ENCODE data around the gene TIGD2.

The TIGD2 gene

DNA sequence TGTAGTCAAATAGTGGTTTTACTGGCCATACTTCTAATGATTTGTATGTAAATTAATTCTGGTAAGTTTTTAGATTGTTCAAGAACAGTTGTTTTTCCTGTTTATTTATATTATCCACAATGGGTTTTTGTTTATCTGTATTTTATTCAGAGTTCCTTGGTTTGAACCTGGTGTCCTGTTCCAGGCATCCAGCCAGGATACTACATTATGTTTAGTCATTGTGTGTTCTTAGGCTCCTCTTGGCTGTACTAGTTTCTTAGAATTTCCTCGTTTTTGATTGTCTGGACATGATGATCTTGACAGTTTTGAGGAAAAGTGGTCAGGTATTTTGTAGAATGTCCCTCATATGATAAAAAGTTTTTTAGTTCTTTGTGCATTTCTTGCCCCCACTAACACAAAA lies 7.8 kb downstream of the TIGD2 start:
- H3K4me1 ChIP-seq, result no peaks in the 10 kb centered on the region
- intact Hi-C loops (cut with DNase I; ENCODE audit: low total_unique reads), result no loop called here

GRCh38 chr4:89119836-89120235 lies 8.5 kb downstream of the TIGD2 start:
- intact Hi-C loops (cut with DNase I; ENCODE audit: low total_unique reads), result no loop called here
- H3K27ac ChIP-seq, result no peak overlapping the region
- H3K4me3 ChIP-seq, result no peak overlapping the region
- H3K9me3 ChIP-seq, result no peaks in the 10 kb centered on the region
- no peak for DNase-seq
- H3K4me1 ChIP-seq, result no peaks in the 10 kb centered on the region
- no peaks in the 10 kb centered on the region for H3K27me3 ChIP-seq
- H3K36me3 ChIP-seq, result no peaks in the 10 kb centered on the region
- TF ChIP-seq CTCF (IDR thresholded peaks at IDR 0.05), result no peak

More for the DNA sequence above, 7.8 kb downstream of the TIGD2 start:
- Histone ChIP-seq H3K27me3 (no peaks in the 10 kb centered on the region), H3K36me3 (no peaks in the 10 kb centered on the region), H3K4me3 (no peak overlapping the region), H3K9me3 (no peaks in the 10 kb centered on the region), H3K27ac (no peak overlapping the region)
- TF ChIP-seq CTCF (IDR thresholded peaks at IDR 0.05), result no peak
- DNase-seq, result no peak

- Histone ChIP-seq H3K27me3 (no peaks in the 10 kb centered on the region), H3K4me1 (no peaks in the 10 kb centered on the region), H3K4me3 (no peak overlapping the region), H3K9me3 (no peaks in the 10 kb centered on the region), H3K27ac (no peak overlapping the region), H3K36me3 (no peaks in the 10 kb centered on the region)
- intact Hi-C loops (cut with DNase I; ENCODE audit: low total_unique reads), result no loop called here
- no peak for TF ChIP-seq CTCF (IDR thresholded peaks at IDR 0.05)
- DNase-seq, result no peak
These were observed 10.2 kb downstream of the TIGD2 start for GRCh38 chr4:89121387-89122068.

DNA sequence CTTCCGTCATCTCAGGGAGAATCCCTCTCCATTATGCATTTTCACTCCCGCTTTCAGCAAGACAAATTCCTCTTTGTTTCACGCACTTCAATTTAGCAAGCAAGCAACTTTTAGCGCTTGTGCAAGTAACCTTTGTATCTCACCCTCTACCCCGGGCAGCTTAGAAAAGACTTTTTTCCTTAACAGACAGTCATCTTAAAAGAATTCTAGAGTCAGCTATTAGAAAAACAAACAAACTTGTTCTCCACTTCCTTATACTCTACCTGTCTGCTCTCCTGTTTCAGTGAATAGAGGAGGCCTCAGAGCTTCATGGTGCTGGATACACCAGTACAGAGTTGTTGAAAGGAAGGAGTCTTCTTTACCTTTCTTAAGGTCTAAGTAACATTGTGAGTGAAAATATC lies 12.1 kb downstream of the TIGD2 start:
- Histone ChIP-seq H3K27ac (no peak overlapping the region), H3K27me3 (no peaks in the 10 kb centered on the region), H3K36me3 (no peaks in the 10 kb centered on the region), H3K9me3 (no peaks in the 10 kb centered on the region), H3K4me1 (no peaks in the 10 kb centered on the region), H3K4me3 (no peak overlapping the region)
- intact Hi-C loops (cut with DNase I; ENCODE audit: low total_unique reads), result no loop called here
- no peak for DNase-seq
- TF ChIP-seq CTCF (IDR thresholded peaks at IDR 0.05), result no peak

DNA sequence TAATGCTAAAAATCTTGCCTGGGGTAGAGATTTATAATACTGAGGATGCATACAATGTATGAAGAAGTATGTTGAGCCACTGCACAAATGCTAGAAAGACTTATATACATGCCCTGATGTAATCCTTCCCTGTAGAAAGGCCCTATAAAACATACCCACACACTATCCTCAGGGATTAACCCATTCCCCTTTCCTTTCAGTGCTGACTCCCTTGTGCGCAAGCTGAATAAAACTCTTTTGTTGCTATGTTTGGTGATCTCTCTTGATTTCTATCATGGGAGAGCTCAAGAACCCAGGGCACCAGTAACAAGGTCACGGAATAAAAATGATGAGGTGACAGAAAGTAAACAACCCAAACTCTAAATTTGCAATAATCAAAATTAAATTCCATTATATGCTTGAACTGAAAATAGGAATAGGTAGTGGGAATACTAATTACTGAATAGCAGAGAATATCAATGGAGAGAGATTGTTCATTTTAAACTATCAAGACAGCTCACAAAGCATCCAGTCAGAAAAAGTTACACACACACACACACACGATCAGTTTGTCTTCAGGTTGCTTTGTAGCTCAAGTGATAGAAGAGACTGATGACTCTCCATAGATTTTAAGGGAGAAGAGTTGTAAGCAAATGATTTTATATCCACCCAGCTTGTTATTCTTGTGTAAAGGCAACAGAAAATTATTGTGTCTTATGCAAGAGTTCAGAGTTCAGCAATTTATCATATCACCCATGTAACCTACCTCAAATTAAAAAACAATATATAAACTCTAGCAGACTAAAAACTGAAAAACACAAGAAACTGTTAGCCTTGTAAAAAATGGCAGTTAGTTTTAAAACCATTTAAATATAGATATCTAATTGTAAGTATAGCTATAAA lies 14.8 kb downstream of the TIGD2 start:
- no peak overlapping the region for H3K27ac ChIP-seq
- no peak for DNase-seq
- no peaks in the 10 kb centered on the region for H3K4me1 ChIP-seq
- no peaks in the 10 kb centered on the region for H3K36me3 ChIP-seq
- intact Hi-C loops (cut with DNase I; ENCODE audit: low total_unique reads), result no loop called here
- no peak for TF ChIP-seq CTCF (IDR thresholded peaks at IDR 0.05)
- no peaks in the 10 kb centered on the region for H3K27me3 ChIP-seq
- H3K4me3 ChIP-seq, result no peak overlapping the region
- H3K9me3 ChIP-seq, result no peaks in the 10 kb centered on the region

All from tibial artery (tissue), 4 donors.